Gastroesophageal sphincter (tissue), 3 donors: Measurements from ENCODE around the gene SLC8A1.

Experiments used
- POLR2A ChIP-seq, 2 donors: fragments of 450-650 bp; IDR thresholded peaks; one replicate each; pipeline ENCODE4 v1.6.1; 2017; ENCODE audit warnings: antibody characterized with exemption in 2 of 2, mild to moderate bottlenecking in 2 of 2, moderate library complexity in 1 of 2
- TF ChIP-seq, protein P1 (sequence below), 4 experiments: fragments of 200-600 bp in 2 of 4; fragments of 450-650 bp in 2 of 4; sonication (generic) in 1 of 4; IDR thresholded peaks; one replicate each; pipeline ENCODE4 v1.5.1; 2017 to 2019; ENCODE audit warnings: antibody characterized with exemption in 4 of 4, mild to moderate bottlenecking in 2 of 4, moderate library complexity in 2 of 4

DNA sequence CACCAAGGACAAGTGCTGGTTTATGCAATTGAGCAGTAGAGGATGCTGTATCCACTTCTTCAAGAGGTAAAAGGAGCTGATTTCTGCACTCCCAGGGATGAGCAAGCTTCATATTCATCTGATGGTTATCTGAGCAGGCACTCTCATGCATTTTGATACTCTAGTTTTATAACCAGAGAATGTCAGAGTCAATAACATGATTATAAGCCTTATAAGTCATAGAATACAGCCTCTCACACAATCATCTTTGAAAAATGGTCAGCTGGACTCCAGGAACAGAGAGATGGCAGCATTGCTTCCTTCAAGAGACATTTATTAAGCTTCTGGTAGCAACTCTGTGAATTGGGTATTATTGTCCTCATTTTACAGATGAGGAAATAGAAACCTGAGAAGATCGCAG, 167.1 kb downstream of the SLC8A1 start:
- TF ChIP-seq POLR2A (IDR thresholded peaks at IDR 0.05), result no peak
- TF ChIP-seq, protein P1, sequence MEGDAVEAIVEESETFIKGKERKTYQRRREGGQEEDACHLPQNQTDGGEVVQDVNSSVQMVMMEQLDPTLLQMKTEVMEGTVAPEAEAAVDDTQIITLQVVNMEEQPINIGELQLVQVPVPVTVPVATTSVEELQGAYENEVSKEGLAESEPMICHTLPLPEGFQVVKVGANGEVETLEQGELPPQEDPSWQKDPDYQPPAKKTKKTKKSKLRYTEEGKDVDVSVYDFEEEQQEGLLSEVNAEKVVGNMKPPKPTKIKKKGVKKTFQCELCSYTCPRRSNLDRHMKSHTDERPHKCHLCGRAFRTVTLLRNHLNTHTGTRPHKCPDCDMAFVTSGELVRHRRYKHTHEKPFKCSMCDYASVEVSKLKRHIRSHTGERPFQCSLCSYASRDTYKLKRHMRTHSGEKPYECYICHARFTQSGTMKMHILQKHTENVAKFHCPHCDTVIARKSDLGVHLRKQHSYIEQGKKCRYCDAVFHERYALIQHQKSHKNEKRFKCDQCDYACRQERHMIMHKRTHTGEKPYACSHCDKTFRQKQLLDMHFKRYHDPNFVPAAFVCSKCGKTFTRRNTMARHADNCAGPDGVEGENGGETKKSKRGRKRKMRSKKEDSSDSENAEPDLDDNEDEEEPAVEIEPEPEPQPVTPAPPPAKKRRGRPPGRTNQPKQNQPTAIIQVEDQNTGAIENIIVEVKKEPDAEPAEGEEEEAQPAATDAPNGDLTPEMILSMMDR (IDR thresholded peaks at IDR 0.05), result peak in 2 of 4 experiments; percentile 10 to 25
